Neuron (in vitro differentiated cells): Measurements from ENCODE around the gene MFSD1.
"Not testable (repeated sequence)": the region's sequence is repeated elsewhere in the genome, so short reads cannot be mapped to it uniquely, and the experiment has no call there.

Experiments
- H2AFZ ChIP-seq: one replicate; pipeline ENCODE4 v1.6.1; 2013; ENCODE audit warnings: low read depth, mild to moderate bottlenecking, inconsistent platforms, low read length, moderate library complexity
- H3K27me3 ChIP-seq: one replicate; pipeline ENCODE4 v1.6.1; 2013; ENCODE audit warnings: low read length; ENCODE audit not compliant: insufficient read depth
- H3K36me3 ChIP-seq: one replicate; pipeline ENCODE4 v1.6.1; 2013; ENCODE audit warnings: low read length; ENCODE audit not compliant: insufficient read depth
- H3K4me1 ChIP-seq: one replicate; pipeline ENCODE4 v1.6.1; 2013; ENCODE audit warnings: low read length; ENCODE audit not compliant: insufficient read depth
- H3K4me3 ChIP-seq: 2 replicates; pipeline ENCODE4 v1.5.1; 2013; ENCODE audit warnings: mild to moderate bottlenecking, low read length, moderate library complexity
- H3K9me3 ChIP-seq: one replicate; pipeline ENCODE4 v1.6.1; 2013; ENCODE audit warnings: low read length

The MFSD1 gene

DNA sequence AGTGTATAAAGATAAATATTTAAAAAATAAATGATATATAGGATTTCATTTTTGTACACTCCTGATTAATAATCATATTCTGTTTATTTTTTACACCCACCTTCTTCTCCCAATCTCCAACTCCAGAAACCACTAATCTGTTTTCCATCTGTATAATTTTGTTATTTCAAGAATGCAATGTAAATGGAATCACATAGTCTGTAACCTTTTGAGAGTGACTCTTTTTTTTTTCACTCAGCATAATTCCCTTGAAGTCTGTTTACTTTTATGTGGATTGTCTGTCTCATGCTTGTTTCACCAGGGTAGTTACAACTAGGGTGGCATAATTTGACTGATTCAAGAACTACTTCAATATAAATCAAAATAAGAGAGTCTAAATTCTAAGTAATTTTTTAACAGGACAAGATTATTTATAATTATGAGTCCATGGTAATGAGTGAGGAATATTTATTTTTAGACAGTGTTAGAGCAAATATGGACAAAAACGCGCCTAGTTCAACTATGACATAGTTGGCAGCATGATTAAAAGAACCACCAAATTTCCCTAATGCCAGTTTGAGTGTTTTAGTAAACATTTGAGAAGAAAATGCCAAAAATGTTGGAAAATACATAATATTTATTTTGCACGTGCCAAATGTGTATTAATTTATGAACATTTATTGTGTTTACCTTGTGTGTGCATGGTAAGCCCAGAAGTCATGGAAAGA lies 19.4 kb upstream of the MFSD1 start:
- H3K27me3 ChIP-seq, result no peaks in the 10 kb centered on the region

GRCh38 chr3:158783051-158783450 lies 18.8 kb upstream of the MFSD1 start:
- Histone ChIP-seq H3K4me3 (no peak overlapping the region), H3K9me3 (no peaks in the 10 kb centered on the region), H3K27me3 (no peaks in the 10 kb centered on the region), H3K4me1 (no peaks in the 10 kb centered on the region), H2AFZ (no peak overlapping the region), H3K36me3 (no peaks in the 10 kb centered on the region)

More for the DNA sequence above, 19.4 kb upstream of the MFSD1 start:
- Histone ChIP-seq H3K4me1 (no peaks in the 10 kb centered on the region), H2AFZ (no peak overlapping the region), H3K4me3 (no peak overlapping the region), H3K36me3 (no peaks in the 10 kb centered on the region), H3K9me3 (no peaks in the 10 kb centered on the region)

- Histone ChIP-seq H3K9me3 (no peaks in the 10 kb centered on the region), H3K27me3 (no peaks in the 10 kb centered on the region), H3K36me3 (no peaks in the 10 kb centered on the region), H3K4me3 (no peak overlapping the region), H2AFZ (no peak overlapping the region), H3K4me1 (no peaks in the 10 kb centered on the region)
Measured at GRCh38 chr3:158785972-158786371, 15.9 kb upstream of the MFSD1 start.

- Histone ChIP-seq H3K9me3 (no peaks in the 10 kb centered on the region), H3K4me1 (no peaks in the 10 kb centered on the region), H2AFZ (no peak overlapping the region), H3K27me3 (no peaks in the 10 kb centered on the region), H3K4me3 (no peak overlapping the region), H3K36me3 (no peaks in the 10 kb centered on the region)
Measured at GRCh38 chr3:158788446-158788845, 13.4 kb upstream of the MFSD1 start.

DNA sequence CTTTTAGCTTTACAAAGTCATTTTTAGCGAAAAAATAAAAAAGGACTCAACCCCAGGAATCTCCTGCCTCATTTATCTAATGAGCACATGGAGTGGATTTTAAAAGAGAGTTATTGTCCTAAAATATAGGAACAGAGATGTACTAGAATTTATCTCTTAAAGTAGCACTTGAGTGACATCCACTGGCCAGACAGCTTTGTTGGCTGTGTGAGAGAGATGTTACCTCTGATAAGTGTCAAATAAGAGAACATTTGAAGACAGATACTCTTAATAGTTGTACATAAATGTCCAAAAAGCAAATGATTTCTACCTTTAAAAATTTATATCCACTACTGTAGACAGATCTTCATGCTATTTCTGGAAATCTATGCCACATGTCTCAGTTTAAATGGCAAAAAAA lies 12.3 kb upstream of the MFSD1 start:
- no peak overlapping the region for H2AFZ ChIP-seq
- H3K9me3 ChIP-seq, result no peaks in the 10 kb centered on the region
- H3K36me3 ChIP-seq, result no peaks in the 10 kb centered on the region
- H3K27me3 ChIP-seq, result no peaks in the 10 kb centered on the region
- H3K4me3 ChIP-seq, result no peak overlapping the region
- H3K4me1 ChIP-seq, result no peaks in the 10 kb centered on the region

GRCh38 chr3:158790901-158791589 lies 10.8 kb upstream of the MFSD1 start:
- Histone ChIP-seq H3K27me3 (no peaks in the 10 kb centered on the region), H3K4me1 (no peaks in the 10 kb centered on the region), H2AFZ (peak overlapping the region; percentile 3), H3K9me3 (no peaks in the 10 kb centered on the region), H3K4me3 (no peak overlapping the region), H3K36me3 (no peaks in the 10 kb centered on the region)

DNA sequence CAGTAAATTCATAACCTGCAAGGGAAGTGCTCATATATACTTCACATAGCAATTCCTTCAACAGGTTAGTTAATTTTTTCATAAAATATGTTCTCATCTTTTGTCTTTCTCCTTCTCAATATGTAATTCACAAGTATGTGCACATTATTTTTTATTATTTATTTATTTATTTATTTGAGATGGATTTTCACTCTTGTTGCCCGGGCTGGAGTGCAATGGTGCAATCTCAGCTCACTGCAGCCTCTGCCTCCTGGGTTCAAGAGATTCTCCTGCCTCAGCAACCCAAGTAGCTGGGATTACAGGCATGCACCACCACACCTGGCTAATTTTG lies 10.3 kb upstream of the MFSD1 start:
- not testable (repeated sequence) for H3K36me3 ChIP-seq, H3K4me3 ChIP-seq, H3K27me3 ChIP-seq, H3K9me3 ChIP-seq, H3K4me1 ChIP-seq
- peak overlapping the region; percentile 3 for H2AFZ ChIP-seq

GRCh38 chr3:158792709-158793108 lies 9.1 kb upstream of the MFSD1 start:
- H3K4me3 ChIP-seq, result no peak overlapping the region
- H3K9me3 ChIP-seq, result no peaks in the 10 kb centered on the region
- no peak overlapping the region for H2AFZ ChIP-seq

DNA sequence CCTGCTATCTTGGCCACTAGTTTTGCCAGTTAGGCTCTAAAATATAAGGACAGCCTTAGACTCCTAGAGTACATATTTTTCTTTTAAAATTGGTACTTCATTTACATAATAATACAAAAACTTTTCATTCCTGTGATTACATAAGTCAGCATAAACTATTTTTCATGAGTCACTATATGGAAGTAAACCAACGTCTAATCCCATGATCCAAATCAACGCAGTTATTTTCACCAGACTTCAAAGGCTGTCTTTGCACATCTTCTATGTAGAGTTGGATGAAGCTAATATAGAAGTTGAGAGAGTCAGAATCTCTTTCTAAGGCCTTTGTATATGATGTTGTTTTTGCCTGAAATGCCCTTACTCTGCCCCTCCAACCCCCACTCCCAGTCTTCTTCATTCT lies 7.6 kb upstream of the MFSD1 start:
- no peaks in the 10 kb centered on the region for H3K27me3 ChIP-seq
- H3K4me1 ChIP-seq, result no peaks in the 10 kb centered on the region
- no peaks in the 10 kb centered on the region for H3K36me3 ChIP-seq
- H2AFZ ChIP-seq, result no peak overlapping the region
- H3K4me3 ChIP-seq, result no peak overlapping the region
- no peaks in the 10 kb centered on the region for H3K9me3 ChIP-seq

More at GRCh38 chr3:158792709-158793108, 9.1 kb upstream of the MFSD1 start:
- no peaks in the 10 kb centered on the region for H3K27me3 ChIP-seq
- H3K36me3 ChIP-seq, result no peaks in the 10 kb centered on the region
- no peaks in the 10 kb centered on the region for H3K4me1 ChIP-seq

GRCh38 chr3:158794936-158795518 lies 6.8 kb upstream of the MFSD1 start:
- H2AFZ ChIP-seq, result no peak overlapping the region
- no peaks in the 10 kb centered on the region for H3K36me3 ChIP-seq
- no peaks in the 10 kb centered on the region for H3K4me1 ChIP-seq
- H3K27me3 ChIP-seq, result no peaks in the 10 kb centered on the region
- no peaks in the 10 kb centered on the region for H3K9me3 ChIP-seq
- H3K4me3 ChIP-seq, result no peak overlapping the region

GRCh38 chr3:158801201-158801600 lies 653 bp upstream of the MFSD1 start:
- H2AFZ ChIP-seq, result peak overlapping the region; percentile 95
- H3K27me3 ChIP-seq, result no peaks in the 10 kb centered on the region
- H3K4me1 ChIP-seq, result peaks cover 12% of the 10 kb centered on the region
- H3K36me3 ChIP-seq, result no peaks in the 10 kb centered on the region
- H3K9me3 ChIP-seq, result no peaks in the 10 kb centered on the region
- H3K4me3 ChIP-seq, result peak overlapping the region; percentile 82

DNA sequence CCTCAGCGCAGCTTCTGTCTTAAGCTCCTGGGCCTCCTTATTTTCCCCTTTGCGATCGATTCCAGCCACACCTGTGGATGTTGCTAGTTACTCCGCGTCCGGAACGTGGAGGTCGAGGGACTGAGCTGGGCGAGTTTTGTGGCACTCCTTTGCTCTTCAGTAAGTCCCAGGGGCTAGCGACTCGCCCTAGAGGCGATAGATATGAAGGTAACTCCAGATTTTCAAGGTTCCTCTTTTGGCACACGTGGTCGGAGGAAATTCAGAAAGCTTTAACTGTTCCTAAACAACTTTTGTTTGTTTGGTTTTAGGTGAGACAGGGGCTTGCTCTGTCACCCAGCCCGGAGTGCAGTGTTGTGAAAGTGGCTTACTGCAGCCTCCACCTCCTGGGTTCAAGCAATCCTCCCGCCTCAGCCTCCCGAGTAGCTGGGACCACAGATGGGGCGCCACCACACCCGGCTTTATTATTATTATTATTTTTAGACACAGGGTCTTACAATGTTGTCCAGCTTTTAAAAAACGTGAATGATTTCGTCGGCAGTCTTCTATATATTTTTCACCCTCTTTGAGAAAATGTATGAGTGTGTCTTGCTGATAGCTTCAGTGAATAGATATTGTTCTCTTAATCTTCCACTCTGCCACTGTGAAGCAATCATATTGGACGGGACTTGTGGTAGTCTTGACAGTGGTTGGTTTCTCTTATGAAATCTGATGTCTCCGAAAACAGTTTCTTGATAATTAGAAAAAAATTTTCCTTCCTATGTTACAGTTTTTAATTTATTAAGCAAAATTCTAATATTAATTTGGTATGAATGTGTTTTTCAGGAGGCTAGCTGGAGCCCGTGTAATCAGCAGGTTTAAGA lies 785 bp downstream of the MFSD1 start:
- Histone ChIP-seq H3K9me3 (no peaks in the 10 kb centered on the region), H3K27me3 (no peaks in the 10 kb centered on the region), H2AFZ (peak overlapping the region; percentile 95), H3K4me1 (peaks cover 12% of the 10 kb centered on the region), H3K4me3 (peak overlapping the region; percentile 82), H3K36me3 (no peaks in the 10 kb centered on the region)

- no peaks in the 10 kb centered on the region for H3K27me3 ChIP-seq
- no peak overlapping the region for H2AFZ ChIP-seq
- peaks cover 12% of the 10 kb centered on the region for H3K4me1 ChIP-seq
- H3K36me3 ChIP-seq, result peaks cover 5% of the 10 kb centered on the region
- H3K4me3 ChIP-seq, result no peak overlapping the region
- no peaks in the 10 kb centered on the region for H3K9me3 ChIP-seq
Measured at GRCh38 chr3:158804441-158804840, 2.6 kb downstream of the MFSD1 start.
